Vagina (tissue), 2 donors: ENCODE data around the gene ARID1B.

Source experiments
- POLR2A ChIP-seq, 2 donors: fragments of 450-650 bp; IDR thresholded peaks; one replicate each; pipeline ENCODE4 v1.6.1; 2017; ENCODE audit warnings: antibody characterized with exemption in 2 of 2, mild to moderate bottlenecking in 2 of 2, moderate library complexity in 2 of 2
- TF ChIP-seq, protein P1 (sequence below), 3 experiments: fragments of 450-650 bp in 2 of 3; fragments of 200-600 bp in 1 of 3; sonication (generic) in 1 of 3; IDR thresholded peaks; one replicate each; pipeline ENCODE4 v1.5.1; 2017 to 2019; ENCODE audit warnings: antibody characterized with exemption in 3 of 3, mild to moderate bottlenecking in 2 of 3, moderate library complexity in 2 of 3

DNA sequence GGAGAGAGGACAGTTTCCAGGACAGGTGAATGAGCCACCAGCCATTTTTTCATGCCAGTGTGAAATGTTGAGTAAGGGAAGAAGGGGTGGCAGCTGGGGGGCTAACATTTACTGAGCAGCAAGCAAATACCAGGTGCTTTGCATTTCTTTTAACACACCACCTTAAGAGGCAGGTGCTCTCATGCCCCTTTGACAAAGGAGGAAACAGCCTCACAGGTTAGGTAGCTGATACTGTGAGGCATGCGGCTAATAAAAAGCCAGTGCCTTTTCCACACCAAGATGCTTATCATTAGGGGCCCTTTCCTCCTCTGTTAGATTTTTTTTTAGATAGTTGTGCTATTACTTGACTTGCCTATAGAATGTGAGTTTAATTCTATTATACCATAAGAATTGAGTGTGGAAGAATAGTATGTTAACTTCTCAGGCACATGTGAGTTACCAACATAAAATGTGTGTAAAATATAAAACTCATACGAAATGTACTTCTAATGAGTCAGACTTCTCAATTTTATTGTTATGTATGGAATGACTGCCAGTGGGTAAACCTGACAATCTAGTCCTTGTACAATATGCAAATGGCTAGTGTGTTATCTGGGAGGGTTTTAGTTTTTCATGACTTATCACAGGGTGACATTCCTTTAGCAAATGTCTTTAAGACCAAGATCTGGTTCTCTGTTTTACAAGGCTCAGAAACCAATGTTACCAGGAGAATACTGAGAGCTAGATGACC lies 286.2 kb downstream of the ARID1B start:
- TF ChIP-seq, protein P1, sequence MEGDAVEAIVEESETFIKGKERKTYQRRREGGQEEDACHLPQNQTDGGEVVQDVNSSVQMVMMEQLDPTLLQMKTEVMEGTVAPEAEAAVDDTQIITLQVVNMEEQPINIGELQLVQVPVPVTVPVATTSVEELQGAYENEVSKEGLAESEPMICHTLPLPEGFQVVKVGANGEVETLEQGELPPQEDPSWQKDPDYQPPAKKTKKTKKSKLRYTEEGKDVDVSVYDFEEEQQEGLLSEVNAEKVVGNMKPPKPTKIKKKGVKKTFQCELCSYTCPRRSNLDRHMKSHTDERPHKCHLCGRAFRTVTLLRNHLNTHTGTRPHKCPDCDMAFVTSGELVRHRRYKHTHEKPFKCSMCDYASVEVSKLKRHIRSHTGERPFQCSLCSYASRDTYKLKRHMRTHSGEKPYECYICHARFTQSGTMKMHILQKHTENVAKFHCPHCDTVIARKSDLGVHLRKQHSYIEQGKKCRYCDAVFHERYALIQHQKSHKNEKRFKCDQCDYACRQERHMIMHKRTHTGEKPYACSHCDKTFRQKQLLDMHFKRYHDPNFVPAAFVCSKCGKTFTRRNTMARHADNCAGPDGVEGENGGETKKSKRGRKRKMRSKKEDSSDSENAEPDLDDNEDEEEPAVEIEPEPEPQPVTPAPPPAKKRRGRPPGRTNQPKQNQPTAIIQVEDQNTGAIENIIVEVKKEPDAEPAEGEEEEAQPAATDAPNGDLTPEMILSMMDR (IDR thresholded peaks at IDR 0.05): no peak
- TF ChIP-seq POLR2A (IDR thresholded peaks at IDR 0.05): no peak
